ENCODE results near the gene ZNF93. TPM values are rescaled to one million over a fixed set of nuclear protein-coding genes. Genes with fewer than 3 reads are reported as not detected.

The ZNF93 gene
- total RNA-seq, 1 experiment from 2014 or later = 7.5 TPM

DNA sequence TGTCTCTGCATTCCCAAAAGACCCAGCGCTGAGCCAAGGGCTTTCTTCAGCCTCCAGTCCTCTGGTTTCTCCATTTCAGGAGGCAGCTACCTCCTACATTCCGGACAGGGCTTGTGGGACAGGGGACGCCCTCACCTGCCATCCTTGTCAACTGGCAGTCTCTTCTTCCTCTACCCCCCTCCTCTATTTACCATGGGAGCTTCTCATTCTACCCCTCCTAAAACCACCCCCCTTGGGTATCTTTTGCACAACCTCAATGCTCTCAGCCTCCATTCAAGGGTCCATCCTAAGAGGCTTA, 43.8 kb downstream of the ZNF93 start:
- H3K27me3 ChIP-seq (replicated peaks; ENCODE audit: control insufficient read depth, insufficient read depth, low read length) = no peaks in the 10 kb centered on the region
- Mint-ChIP-seq H3K36me3 (ENCODE audit: insufficient read depth, unreplicated experiment) (no peaks in the 10 kb centered on the region), H3K4me3 (ENCODE audit: unreplicated experiment) (no peak overlapping the region), H3K27ac (ENCODE audit: unreplicated experiment) (no peak overlapping the region), H3K9me3 (ENCODE audit: unreplicated experiment) (peaks cover 24% of the 10 kb centered on the region), H3K27me3 (ENCODE audit: insufficient read depth, unreplicated experiment) (no peaks in the 10 kb centered on the region), H3K4me1 (ENCODE audit: low read depth, unreplicated experiment) (no peaks in the 10 kb centered on the region)
- H3K36me3 ChIP-seq (ENCODE audit: control insufficient read depth, insufficient read depth, low read length) = no peaks in the 10 kb centered on the region
- CTCF ChIA-PET = no interaction called here
- POLR2A ChIA-PET = no interaction called here
- intact Hi-C loops (cut with micrococcal nuclease; ENCODE audit: unreplicated experiment) = no loop called here
- no TSS peak for BruUV-seq (replicated peaks)
- H3K4me3 ChIP-seq (ENCODE audit: low read depth, low read length) = no peak overlapping the region
- H3K4me1 ChIP-seq = no peaks in the 10 kb centered on the region
- no peaks in the 10 kb centered on the region for H3K9me3 ChIP-seq
- TF ChIP-seq, protein P1, sequence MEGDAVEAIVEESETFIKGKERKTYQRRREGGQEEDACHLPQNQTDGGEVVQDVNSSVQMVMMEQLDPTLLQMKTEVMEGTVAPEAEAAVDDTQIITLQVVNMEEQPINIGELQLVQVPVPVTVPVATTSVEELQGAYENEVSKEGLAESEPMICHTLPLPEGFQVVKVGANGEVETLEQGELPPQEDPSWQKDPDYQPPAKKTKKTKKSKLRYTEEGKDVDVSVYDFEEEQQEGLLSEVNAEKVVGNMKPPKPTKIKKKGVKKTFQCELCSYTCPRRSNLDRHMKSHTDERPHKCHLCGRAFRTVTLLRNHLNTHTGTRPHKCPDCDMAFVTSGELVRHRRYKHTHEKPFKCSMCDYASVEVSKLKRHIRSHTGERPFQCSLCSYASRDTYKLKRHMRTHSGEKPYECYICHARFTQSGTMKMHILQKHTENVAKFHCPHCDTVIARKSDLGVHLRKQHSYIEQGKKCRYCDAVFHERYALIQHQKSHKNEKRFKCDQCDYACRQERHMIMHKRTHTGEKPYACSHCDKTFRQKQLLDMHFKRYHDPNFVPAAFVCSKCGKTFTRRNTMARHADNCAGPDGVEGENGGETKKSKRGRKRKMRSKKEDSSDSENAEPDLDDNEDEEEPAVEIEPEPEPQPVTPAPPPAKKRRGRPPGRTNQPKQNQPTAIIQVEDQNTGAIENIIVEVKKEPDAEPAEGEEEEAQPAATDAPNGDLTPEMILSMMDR (IDR thresholded peaks at IDR 0.05; ENCODE audit: insufficient read depth in 1 of 2, low read depth in 1 of 2, low read length in 1 of 2, severe bottlenecking in 1 of 2, unreplicated experiment in 1 of 2) = no peak
- DNase-seq = no peak

DNA sequence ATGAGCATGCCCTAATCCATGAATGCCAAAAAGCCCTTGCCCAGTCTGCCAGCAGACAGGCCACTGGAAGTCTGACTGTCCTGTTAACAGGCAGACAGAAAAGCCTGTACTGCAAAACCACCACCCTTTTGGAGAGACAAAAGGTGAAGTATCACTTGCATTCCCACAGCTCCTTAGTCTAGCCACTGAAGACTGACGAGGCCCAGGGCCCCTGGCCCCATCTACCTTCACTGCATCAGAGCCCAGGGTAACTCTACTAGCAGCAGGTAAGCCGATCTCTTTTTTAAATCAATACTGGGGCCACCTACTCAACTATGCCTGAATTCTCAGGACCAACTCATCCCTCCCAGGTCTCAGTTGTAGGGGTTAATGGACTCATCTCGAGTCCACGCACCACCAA, 45.5 kb downstream of the ZNF93 start:
- H3K4me1 Mint-ChIP-seq (ENCODE audit: low read depth, unreplicated experiment) = no peaks in the 10 kb centered on the region
- H3K9me3 Mint-ChIP-seq (ENCODE audit: unreplicated experiment) = peaks cover 24% of the 10 kb centered on the region
- H3K4me1 ChIP-seq = no peaks in the 10 kb centered on the region
- H3K36me3 Mint-ChIP-seq (ENCODE audit: insufficient read depth, unreplicated experiment) = no peaks in the 10 kb centered on the region
- intact Hi-C loops (cut with micrococcal nuclease; ENCODE audit: unreplicated experiment) = no loop called here
- no peaks in the 10 kb centered on the region for H3K27me3 Mint-ChIP-seq (ENCODE audit: insufficient read depth, unreplicated experiment)
- BruUV-seq (replicated peaks) = no TSS peak
- CTCF ChIA-PET = no interaction called here
- TF ChIP-seq, protein P1 (IDR thresholded peaks at IDR 0.05; ENCODE audit: insufficient read depth in 1 of 2, low read depth in 1 of 2, low read length in 1 of 2, severe bottlenecking in 1 of 2, unreplicated experiment in 1 of 2) = no peak
- no peak overlapping the region for H3K27ac Mint-ChIP-seq (ENCODE audit: unreplicated experiment)
- no peaks in the 10 kb centered on the region for H3K36me3 ChIP-seq (ENCODE audit: control insufficient read depth, insufficient read depth, low read length)
- no peak overlapping the region for H3K4me3 ChIP-seq (ENCODE audit: low read depth, low read length)
- no peaks in the 10 kb centered on the region for H3K9me3 ChIP-seq
- no peaks in the 10 kb centered on the region for H3K27me3 ChIP-seq (replicated peaks; ENCODE audit: control insufficient read depth, insufficient read depth, low read length)
- POLR2A ChIA-PET = no interaction called here
- no peak overlapping the region for H3K4me3 Mint-ChIP-seq (ENCODE audit: unreplicated experiment)
- no peak for DNase-seq

DNA sequence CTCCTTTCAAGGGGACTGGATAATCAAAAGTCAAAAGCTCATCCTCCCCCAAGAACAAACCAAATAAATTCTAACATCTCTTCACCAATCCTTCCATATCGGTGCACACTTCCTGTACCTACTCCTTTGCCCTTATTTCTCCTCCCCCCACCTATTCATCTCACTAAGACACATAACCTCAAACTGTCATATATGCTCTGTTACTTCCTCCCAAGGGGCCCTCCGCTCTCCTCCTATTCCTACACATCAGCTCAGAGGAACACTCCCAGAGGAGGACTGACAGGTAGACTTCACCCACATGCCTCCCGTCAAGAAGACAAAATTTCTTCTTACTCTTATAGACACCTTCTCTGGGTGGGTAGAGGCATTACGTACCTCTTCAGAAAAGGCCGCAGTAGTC, 48.1 kb downstream of the ZNF93 start:
- intact Hi-C loops (cut with micrococcal nuclease; ENCODE audit: unreplicated experiment) = no loop called here
- TF ChIP-seq, protein P1 (IDR thresholded peaks at IDR 0.05; ENCODE audit: insufficient read depth in 1 of 2, low read depth in 1 of 2, low read length in 1 of 2, severe bottlenecking in 1 of 2, unreplicated experiment in 1 of 2) = no peak
- Mint-ChIP-seq H3K4me1 (ENCODE audit: low read depth, unreplicated experiment) (no peaks in the 10 kb centered on the region), H3K9me3 (ENCODE audit: unreplicated experiment) (peaks cover 15% of the 10 kb centered on the region), H3K4me3 (ENCODE audit: unreplicated experiment) (no peak overlapping the region), H3K36me3 (ENCODE audit: insufficient read depth, unreplicated experiment) (no peaks in the 10 kb centered on the region), H3K27ac (ENCODE audit: unreplicated experiment) (no peak overlapping the region), H3K27me3 (ENCODE audit: insufficient read depth, unreplicated experiment) (no peaks in the 10 kb centered on the region)
- H3K27me3 ChIP-seq (replicated peaks; ENCODE audit: control insufficient read depth, insufficient read depth, low read length) = no peaks in the 10 kb centered on the region
- H3K36me3 ChIP-seq (ENCODE audit: control insufficient read depth, insufficient read depth, low read length) = no peaks in the 10 kb centered on the region
- ChIA-PET POLR2A (no interaction called here), CTCF (no interaction called here)
- no TSS peak for BruUV-seq (replicated peaks)
- no peaks in the 10 kb centered on the region for H3K4me1 ChIP-seq
- no peak for DNase-seq
- no peaks in the 10 kb centered on the region for H3K9me3 ChIP-seq
- no peak overlapping the region for H3K4me3 ChIP-seq (ENCODE audit: low read depth, low read length)

Measured in Caco-2 (cell line).